Measurements from ENCODE around the gene YEATS2.

DNA sequence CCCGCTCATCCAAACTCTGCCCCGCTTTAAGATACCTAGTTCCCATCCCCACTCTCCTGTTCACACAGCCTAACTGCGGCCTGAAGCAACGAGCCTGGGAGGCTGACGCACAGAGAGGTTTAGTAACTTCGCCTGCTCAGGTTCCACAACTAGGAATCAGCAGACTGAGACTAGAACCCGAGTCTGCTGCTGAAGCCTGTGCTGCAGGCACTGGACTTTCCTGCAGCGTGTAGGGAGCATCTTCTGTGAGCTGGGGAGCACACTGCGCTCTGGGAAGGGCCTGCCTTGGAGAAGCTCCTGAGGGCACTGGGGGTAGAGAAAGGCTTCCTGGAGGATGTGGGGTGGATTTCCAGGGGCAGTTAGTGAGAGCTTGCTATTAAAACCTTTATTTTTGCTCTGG is 132.6 kb downstream of the YEATS2 start:
- TF ChIP-seq, protein P1, sequence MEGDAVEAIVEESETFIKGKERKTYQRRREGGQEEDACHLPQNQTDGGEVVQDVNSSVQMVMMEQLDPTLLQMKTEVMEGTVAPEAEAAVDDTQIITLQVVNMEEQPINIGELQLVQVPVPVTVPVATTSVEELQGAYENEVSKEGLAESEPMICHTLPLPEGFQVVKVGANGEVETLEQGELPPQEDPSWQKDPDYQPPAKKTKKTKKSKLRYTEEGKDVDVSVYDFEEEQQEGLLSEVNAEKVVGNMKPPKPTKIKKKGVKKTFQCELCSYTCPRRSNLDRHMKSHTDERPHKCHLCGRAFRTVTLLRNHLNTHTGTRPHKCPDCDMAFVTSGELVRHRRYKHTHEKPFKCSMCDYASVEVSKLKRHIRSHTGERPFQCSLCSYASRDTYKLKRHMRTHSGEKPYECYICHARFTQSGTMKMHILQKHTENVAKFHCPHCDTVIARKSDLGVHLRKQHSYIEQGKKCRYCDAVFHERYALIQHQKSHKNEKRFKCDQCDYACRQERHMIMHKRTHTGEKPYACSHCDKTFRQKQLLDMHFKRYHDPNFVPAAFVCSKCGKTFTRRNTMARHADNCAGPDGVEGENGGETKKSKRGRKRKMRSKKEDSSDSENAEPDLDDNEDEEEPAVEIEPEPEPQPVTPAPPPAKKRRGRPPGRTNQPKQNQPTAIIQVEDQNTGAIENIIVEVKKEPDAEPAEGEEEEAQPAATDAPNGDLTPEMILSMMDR (tag by site-specific recombination; IDR thresholded peaks at IDR 0.05): no peak
- TF ChIP-seq, protein P2, sequence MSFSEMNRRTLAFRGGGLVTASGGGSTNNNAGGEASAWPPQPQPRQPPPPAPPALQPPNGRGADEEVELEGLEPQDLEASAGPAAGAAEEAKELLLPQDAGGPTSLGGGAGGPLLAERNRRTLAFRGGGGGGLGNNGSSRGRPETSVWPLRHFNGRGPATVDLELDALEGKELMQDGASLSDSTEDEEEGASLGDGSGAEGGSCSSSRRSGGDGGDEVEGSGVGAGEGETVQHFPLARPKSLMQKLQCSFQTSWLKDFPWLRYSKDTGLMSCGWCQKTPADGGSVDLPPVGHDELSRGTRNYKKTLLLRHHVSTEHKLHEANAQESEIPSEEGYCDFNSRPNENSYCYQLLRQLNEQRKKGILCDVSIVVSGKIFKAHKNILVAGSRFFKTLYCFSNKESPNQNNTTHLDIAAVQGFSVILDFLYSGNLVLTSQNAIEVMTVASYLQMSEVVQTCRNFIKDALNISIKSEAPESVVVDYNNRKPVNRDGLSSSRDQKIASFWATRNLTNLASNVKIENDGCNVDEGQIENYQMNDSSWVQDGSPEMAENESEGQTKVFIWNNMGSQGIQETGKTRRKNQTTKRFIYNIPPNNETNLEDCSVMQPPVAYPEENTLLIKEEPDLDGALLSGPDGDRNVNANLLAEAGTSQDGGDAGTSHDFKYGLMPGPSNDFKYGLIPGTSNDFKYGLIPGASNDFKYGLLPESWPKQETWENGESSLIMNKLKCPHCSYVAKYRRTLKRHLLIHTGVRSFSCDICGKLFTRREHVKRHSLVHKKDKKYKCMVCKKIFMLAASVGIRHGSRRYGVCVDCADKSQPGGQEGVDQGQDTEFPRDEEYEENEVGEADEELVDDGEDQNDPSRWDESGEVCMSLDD (tag by site-specific recombination; IDR thresholded peaks at IDR 0.05): no peak
